Endometrial microvascular endothelial cells (primary cell): ENCODE data around the gene ZMYND19. TPM values are rescaled to one million over a fixed set of nuclear protein-coding genes. Genes with fewer than 3 reads are reported as not detected.
"Not testable (repeated sequence)": the region's sequence is repeated elsewhere in the genome, so short reads cannot be mapped to it uniquely, and the experiment has no call there.

Experiments used
- in situ Hi-C: cut with HindIII; loops from 2 replicates; pipeline ENCODE4 v1.10.0; 2017; ENCODE audit warnings: low sequenced_read_pairs, low pct_unique_long_range_greater_than_20kb; ENCODE audit errors: inconsistent ontology term
- total RNA-seq: library from RNA; depleted of rRNA; stranded (reverse); fragments of >200 nt; gene quantifications from one replicate; pipeline ENCODE4 v1.2.3, GENCODE V29; 2015; ENCODE audit errors: inconsistent ontology term

ZMYND19 gene
- total RNA-seq, 1 donor from 2014 or later: 27.8 TPM

- in situ Hi-C loops: no loop called here
Observed at GRCh38 chr9:137570566-137570965, 19.7 kb downstream of the ZMYND19 start.

GRCh38 chr9:137569609-137570203, 20.6 kb downstream of the ZMYND19 start:
- in situ Hi-C loops: no loop called here

GRCh38 chr9:137568445-137568844, 21.9 kb downstream of the ZMYND19 start:
- in situ Hi-C loops: not testable (repeated sequence)

GRCh38 chr9:137564817-137565411, 25.4 kb downstream of the ZMYND19 start:
- in situ Hi-C loops: no loop called here

GRCh38 chr9:137564134-137564533, 26.2 kb downstream of the ZMYND19 start:
- in situ Hi-C loops: no loop called here

GRCh38 chr9:137558127-137558526, 32.2 kb downstream of the ZMYND19 start:
- in situ Hi-C loops: no loop called here

- in situ Hi-C loops: no loop called here
Observed at GRCh38 chr9:137556069-137556838, 34.1 kb downstream of the ZMYND19 start.

GRCh38 chr9:137555179-137555578, 35.1 kb downstream of the ZMYND19 start:
- in situ Hi-C loops: no loop called here

- in situ Hi-C loops: no loop called here
Observed at GRCh38 chr9:137554349-137554748, 36.0 kb downstream of the ZMYND19 start.

- in situ Hi-C loops: not testable (repeated sequence)
Observed at GRCh38 chr9:137553654-137554053, 36.7 kb downstream of the ZMYND19 start.

- in situ Hi-C loops: no loop called here
Observed at GRCh38 chr9:137552022-137552768, 38.1 kb downstream of the ZMYND19 start.

GRCh38 chr9:137551264-137552021, 38.9 kb downstream of the ZMYND19 start, which contains the start of gene MRPL41:
MRPL41 (plus strand) TSS chr9:137551879; CDS start chr9:137552082, 203 bp downstream.
- in situ Hi-C loops: no loop called here

- in situ Hi-C loops: not testable (repeated sequence)
Observed at GRCh38 chr9:137550958-137551263, 39.4 kb downstream of the ZMYND19 start.

GRCh38 chr9:137550231-137550621, 40.1 kb downstream of the ZMYND19 start, which contains the start of gene PNPLA7:
PNPLA7 (minus strand) TSS chr9:137550402; CDS start chr9:137550197, 205 bp downstream.
- in situ Hi-C loops: no loop called here

- in situ Hi-C loops: no loop called here
Observed at GRCh38 chr9:137547687-137548543, 42.4 kb downstream of the ZMYND19 start.

GRCh38 chr9:137545123-137545522, 45.2 kb downstream of the ZMYND19 start:
- in situ Hi-C loops: no loop called here

GRCh38 chr9:137544176-137544760, 46.0 kb downstream of the ZMYND19 start:
- in situ Hi-C loops: no loop called here
